Measurements from ENCODE around the gene PLD1.

Gene PLD1

GRCh38 chr3:171744158-171744741 is 66.0 kb downstream of the PLD1 start:
- no peak for DNase-seq

GRCh38 chr3:171743327-171744157 is 66.7 kb downstream of the PLD1 start:
- DNase-seq = no peak

GRCh38 chr3:171741377-171741776 is 68.9 kb downstream of the PLD1 start:
- DNase-seq = no peak

GRCh38 chr3:171736556-171736955 is 73.7 kb downstream of the PLD1 start:
- DNase-seq = no peak

GRCh38 chr3:171733561-171733960 is 76.7 kb downstream of the PLD1 start:
- DNase-seq = no peak

- DNase-seq = no peak
Measured at GRCh38 chr3:171732756-171733155, 77.5 kb downstream of the PLD1 start.

GRCh38 chr3:171731691-171732090 is 78.6 kb downstream of the PLD1 start:
- no peak for DNase-seq

- no peak for DNase-seq
Measured at GRCh38 chr3:171729452-171730334, 80.6 kb downstream of the PLD1 start.

GRCh38 chr3:171727288-171727687 is 83.0 kb downstream of the PLD1 start:
- no peak for DNase-seq

GRCh38 chr3:171718493-171719185 is 91.6 kb downstream of the PLD1 start:
- DNase-seq = no peak

GRCh38 chr3:171715155-171715554 is 95.1 kb downstream of the PLD1 start:
- DNase-seq = no peak

- DNase-seq = peak; percentile 67
Measured at GRCh38 chr3:171712171-171712938, 97.9 kb downstream of the PLD1 start.

- DNase-seq = peak; percentile 44
Measured at GRCh38 chr3:171711461-171712170, 98.7 kb downstream of the PLD1 start.

GRCh38 chr3:171710359-171710758 is 99.9 kb downstream of the PLD1 start:
- DNase-seq = no peak

GRCh38 chr3:171704814-171705213 is 105.5 kb downstream of the PLD1 start:
- no peak for DNase-seq

GRCh38 chr3:171704002-171704401 is 106.3 kb downstream of the PLD1 start:
- peak; percentile 56 for DNase-seq

- no peak for DNase-seq
Measured at GRCh38 chr3:171703144-171703543, 107.1 kb downstream of the PLD1 start.

- no peak for DNase-seq
Measured at GRCh38 chr3:171700653-171701052, 109.6 kb downstream of the PLD1 start.

- DNase-seq = no peak
Measured at GRCh38 chr3:171700157-171700556, 110.1 kb downstream of the PLD1 start.

- peak; percentile 9 for DNase-seq
Measured at GRCh38 chr3:171699601-171700000, 110.7 kb downstream of the PLD1 start.

- DNase-seq = no peak
Measured at GRCh38 chr3:171696805-171697204, 113.5 kb downstream of the PLD1 start.
